WTC11 (cell line): Measurements from ENCODE around the gene CRK. TPM values are rescaled to one million over a fixed set of nuclear protein-coding genes. Genes with fewer than 3 reads are reported as not detected.
A peak's percentile ranks its signal among the peaks of the same experiment; 100 is the strongest.

Experiments
- ATAC-seq: fragments of 200-7000 bp; cut with Tn5 transposase; 2 replicates; pipeline ENCODE4 v1.10.0; 2021; ENCODE audit warnings: mild to moderate bottlenecking, moderate library complexity
- CTCF ChIA-PET: fragments of 300-600 bp; sonication (Branson Sonifier 250); formaldehyde crosslinking; loops from one replicate; lab custom pipeline; 2021; ENCODE audit warnings: antibody characterized with exemption; lab: Charles Lee
- POLR2A ChIA-PET: fragments of 350-600 bp; sonication (Branson Sonifier 250); formaldehyde crosslinking; loops from one replicate; lab custom pipeline; 2021; ENCODE audit warnings: antibody characterized with exemption; lab: Charles Lee
- DNase-seq: peaks from one replicate; pipeline ENCODE4 v3.0.0; 2021; ENCODE audit warnings: low spot score
- H3K27ac Mint-ChIP-seq: 2 replicates; pipeline ENCODE4 v1.8.0; 2021; ENCODE audit warnings: mixed read lengths
- H3K27me3 Mint-ChIP-seq: 2 replicates; pipeline ENCODE4 v1.8.0; 2021; ENCODE audit warnings: low read depth, mild to moderate bottlenecking, moderate library complexity, mixed read lengths
- H3K36me3 Mint-ChIP-seq: 2 replicates; pipeline ENCODE4 v1.8.0; 2021; ENCODE audit warnings: mixed read lengths
- H3K4me1 Mint-ChIP-seq: 2 replicates; pipeline ENCODE4 v1.8.0; 2022; ENCODE audit warnings: mixed read lengths
- H3K4me3 Mint-ChIP-seq: 2 replicates; pipeline ENCODE4 v1.8.0; 2021; ENCODE audit warnings: mild to moderate bottlenecking, moderate library complexity, mixed read lengths
- H3K9me3 Mint-ChIP-seq: 2 replicates; pipeline ENCODE4 v1.8.0; 2021; ENCODE audit warnings: mixed read lengths
- CREB1 ChIP-seq: sonication (generic); formaldehyde crosslinking; IDR thresholded peaks from 2 replicates; pipeline ENCODE4 v1.8.0; 2023; ENCODE audit warnings: mild to moderate bottlenecking, missing genetic modification reagents
- GTF2I ChIP-seq: fragments of 250-450 bp; sonication (Bioruptor Pico); conservative IDR thresholded peaks from 2 replicates; pipeline ENCODE4 v1.4.0; 2021; ENCODE audit warnings: mild to moderate bottlenecking
- NFYB ChIP-seq: sonication (generic); formaldehyde crosslinking; conservative IDR thresholded peaks from 2 replicates; pipeline ENCODE4 v1.8.0; 2022; ENCODE audit warnings: low read depth, missing genetic modification reagents
- NR2C2 ChIP-seq: sonication (generic); formaldehyde crosslinking; IDR thresholded peaks from 2 replicates; pipeline ENCODE4 v1.8.0; 2022; ENCODE audit warnings: mild to moderate bottlenecking, missing genetic modification reagents
- OVOL2 ChIP-seq: fragments of 250-450 bp; sonication (Bioruptor Pico); IDR thresholded peaks from 2 replicates; pipeline ENCODE4 v1.9.0; 2021; ENCODE audit warnings: mild to moderate bottlenecking, borderline replicate concordance
- TCF7 ChIP-seq: sonication (generic); formaldehyde crosslinking; IDR thresholded peaks from 2 replicates; pipeline ENCODE4 v1.8.0; 2022; ENCODE audit warnings: mild to moderate bottlenecking, low read depth, missing genetic modification reagents, moderate library complexity
- TEAD1 ChIP-seq: sonication (generic); formaldehyde crosslinking; IDR thresholded peaks from 2 replicates; pipeline ENCODE4 v1.8.0; 2022; ENCODE audit warnings: mild to moderate bottlenecking, missing genetic modification reagents
- TP53 ChIP-seq: sonication (generic); formaldehyde crosslinking; IDR thresholded peaks from 2 replicates; pipeline ENCODE4 v1.8.1; 2023; ENCODE audit warnings: mild to moderate bottlenecking, missing genetic modification reagents
- ZBTB21 ChIP-seq: sonication (generic); formaldehyde crosslinking; IDR thresholded peaks from 2 replicates; pipeline ENCODE4 v1.8.1; 2023; ENCODE audit warnings: mild to moderate bottlenecking, missing genetic modification reagents, borderline replicate concordance
- ZNF138 ChIP-seq: sonication (generic); formaldehyde crosslinking; conservative IDR thresholded peaks from 2 replicates; pipeline ENCODE4 v1.8.1; 2022; ENCODE audit warnings: mild to moderate bottlenecking, moderate library complexity, missing genetic modification reagents
- ZNF219 ChIP-seq: sonication (generic); formaldehyde crosslinking; IDR thresholded peaks from 2 replicates; pipeline ENCODE4 v1.8.0; 2023; ENCODE audit warnings: missing genetic modification reagents, mild to moderate bottlenecking, borderline replicate concordance
- ZNF317 ChIP-seq: sonication (generic); formaldehyde crosslinking; IDR thresholded peaks from 2 replicates; pipeline ENCODE4 v1.8.1; 2023; ENCODE audit warnings: low read depth, mild to moderate bottlenecking, moderate library complexity, missing genetic modification reagents, borderline replicate concordance
- ZNF423 ChIP-seq: fragments of 250-450 bp; sonication (Bioruptor Pico); IDR thresholded peaks from 2 replicates; pipeline ENCODE4 v2.1.2; 2022; ENCODE audit warnings: mild to moderate bottlenecking, moderate library complexity
- total RNA-seq: library from RNA; stranded (reverse); gene quantifications from 3 replicates; pipeline ENCODE4 v1.2.3, GENCODE V29; 2021
- TF ChIP-seq, protein P1 (sequence below): sonication (generic); formaldehyde crosslinking; IDR thresholded peaks from 2 replicates; pipeline ENCODE4 v1.8.1; 2023; ENCODE audit warnings: mild to moderate bottlenecking, moderate library complexity, missing genetic modification reagents
- TF ChIP-seq, protein P2 (sequence below): sonication (generic); formaldehyde crosslinking; IDR thresholded peaks from 2 replicates; pipeline ENCODE4 v1.8.1; 2023; ENCODE audit warnings: mild to moderate bottlenecking, missing genetic modification reagents
- TF ChIP-seq, protein P3 (sequence below): sonication (generic); formaldehyde crosslinking; IDR thresholded peaks from 2 replicates; pipeline ENCODE4 v1.8.1; 2022; ENCODE audit warnings: mild to moderate bottlenecking, moderate library complexity, missing genetic modification reagents
- TF ChIP-seq, protein P4 (sequence below): sonication (generic); formaldehyde crosslinking; IDR thresholded peaks from 2 replicates; pipeline ENCODE4 v1.8.0; 2022; ENCODE audit warnings: mild to moderate bottlenecking, missing genetic modification reagents
- TF ChIP-seq, protein P5 (sequence below): sonication (generic); formaldehyde crosslinking; IDR thresholded peaks from 2 replicates; pipeline ENCODE4 v1.8.1; 2022; ENCODE audit warnings: mild to moderate bottlenecking, missing genetic modification reagents, moderate library complexity, borderline replicate concordance
- TF ChIP-seq, protein P6 (sequence below): fragments of 250-450 bp; sonication (Bioruptor Pico); IDR thresholded peaks from 2 replicates; pipeline ENCODE4 v1.9.0; 2021; ENCODE audit warnings: mild to moderate bottlenecking, borderline replicate concordance
- TF ChIP-seq, protein P7 (sequence below): sonication (generic); formaldehyde crosslinking; IDR thresholded peaks from 2 replicates; pipeline ENCODE4 v1.8.1; 2022; ENCODE audit warnings: low read depth, mild to moderate bottlenecking, moderate library complexity, missing genetic modification reagents, borderline replicate concordance

The CRK gene
- total RNA-seq, 1 experiment from 2014 or later, result 45.2 TPM

DNA sequence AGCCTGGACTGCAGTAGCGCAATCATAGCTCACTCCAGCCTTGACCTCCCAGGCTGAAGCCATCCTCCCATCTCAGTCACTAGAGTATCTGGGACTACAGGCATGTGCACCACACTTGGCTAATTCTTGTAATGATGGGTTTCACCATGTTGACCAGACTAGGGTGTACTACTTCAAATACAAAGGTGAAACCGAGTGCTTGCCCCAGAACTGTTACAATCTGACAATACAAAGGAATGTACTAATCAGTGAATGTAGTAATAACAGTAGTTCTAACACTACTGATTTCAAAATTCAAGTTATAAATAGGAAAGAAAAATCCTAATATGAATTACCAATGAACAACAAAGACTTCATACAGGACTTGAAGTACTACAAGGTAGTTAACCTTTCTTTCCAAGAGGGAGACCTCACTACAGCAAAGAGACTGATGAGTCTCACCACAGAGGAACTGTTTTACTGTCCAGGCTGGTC lies 24.4 kb downstream of the CRK start:
- Mint-ChIP-seq H3K9me3 (no peaks in the 10 kb centered on the region), H3K4me1 (peaks cover 5% of the 10 kb centered on the region; the same call in 1 of the 2 replicates), H3K36me3 (peaks cover 65% of the 10 kb centered on the region), H3K27ac (peak overlapping the region; percentile 71), H3K27me3 (no peaks in the 10 kb centered on the region), H3K4me3 (no peak overlapping the region)
- DNase-seq (no peak), ATAC-seq (no peak)
- TF ChIP-seq TCF7 (CRISPR knock-in tag) (no peak), TEAD1 (no peak), GTF2I (no peak), OVOL2 (no peak), ZNF219 (no peak), ZNF317 (CRISPR knock-in tag) (no peak), ZBTB21 (CRISPR knock-in tag) (no peak), CREB1 (CRISPR knock-in tag) (no peak), ZNF138 (no peak), ZNF423 (CRISPR knock-in tag) (no peak), NR2C2 (CRISPR knock-in tag) (no peak), TP53 (CRISPR knock-in tag) (no peak), NFYB (CRISPR knock-in tag) (no peak)
- TF ChIP-seq, protein P1, sequence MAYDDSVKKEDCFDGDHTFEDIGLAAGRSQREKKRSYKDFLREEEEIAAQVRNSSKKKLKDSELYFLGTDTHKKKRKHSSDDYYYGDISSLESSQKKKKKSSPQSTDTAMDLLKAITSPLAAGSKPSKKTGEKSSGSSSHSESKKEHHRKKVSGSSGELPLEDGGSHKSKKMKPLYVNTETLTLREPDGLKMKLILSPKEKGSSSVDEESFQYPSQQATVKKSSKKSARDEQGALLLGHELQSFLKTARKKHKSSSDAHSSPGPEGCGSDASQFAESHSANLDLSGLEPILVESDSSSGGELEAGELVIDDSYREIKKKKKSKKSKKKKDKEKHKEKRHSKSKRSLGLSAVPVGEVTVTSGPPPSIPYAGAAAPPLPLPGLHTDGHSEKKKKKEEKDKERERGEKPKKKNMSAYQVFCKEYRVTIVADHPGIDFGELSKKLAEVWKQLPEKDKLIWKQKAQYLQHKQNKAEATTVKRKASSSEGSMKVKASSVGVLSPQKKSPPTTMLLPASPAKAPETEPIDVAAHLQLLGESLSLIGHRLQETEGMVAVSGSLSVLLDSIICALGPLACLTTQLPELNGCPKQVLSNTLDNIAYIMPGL (CRISPR knock-in tag), result no peak
- TF ChIP-seq, protein P2, sequence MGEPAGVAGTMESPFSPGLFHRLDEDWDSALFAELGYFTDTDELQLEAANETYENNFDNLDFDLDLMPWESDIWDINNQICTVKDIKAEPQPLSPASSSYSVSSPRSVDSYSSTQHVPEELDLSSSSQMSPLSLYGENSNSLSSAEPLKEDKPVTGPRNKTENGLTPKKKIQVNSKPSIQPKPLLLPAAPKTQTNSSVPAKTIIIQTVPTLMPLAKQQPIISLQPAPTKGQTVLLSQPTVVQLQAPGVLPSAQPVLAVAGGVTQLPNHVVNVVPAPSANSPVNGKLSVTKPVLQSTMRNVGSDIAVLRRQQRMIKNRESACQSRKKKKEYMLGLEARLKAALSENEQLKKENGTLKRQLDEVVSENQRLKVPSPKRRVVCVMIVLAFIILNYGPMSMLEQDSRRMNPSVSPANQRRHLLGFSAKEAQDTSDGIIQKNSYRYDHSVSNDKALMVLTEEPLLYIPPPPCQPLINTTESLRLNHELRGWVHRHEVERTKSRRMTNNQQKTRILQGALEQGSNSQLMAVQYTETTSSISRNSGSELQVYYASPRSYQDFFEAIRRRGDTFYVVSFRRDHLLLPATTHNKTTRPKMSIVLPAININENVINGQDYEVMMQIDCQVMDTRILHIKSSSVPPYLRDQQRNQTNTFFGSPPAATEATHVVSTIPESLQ (CRISPR knock-in tag), result no peak
- TF ChIP-seq, protein P3, sequence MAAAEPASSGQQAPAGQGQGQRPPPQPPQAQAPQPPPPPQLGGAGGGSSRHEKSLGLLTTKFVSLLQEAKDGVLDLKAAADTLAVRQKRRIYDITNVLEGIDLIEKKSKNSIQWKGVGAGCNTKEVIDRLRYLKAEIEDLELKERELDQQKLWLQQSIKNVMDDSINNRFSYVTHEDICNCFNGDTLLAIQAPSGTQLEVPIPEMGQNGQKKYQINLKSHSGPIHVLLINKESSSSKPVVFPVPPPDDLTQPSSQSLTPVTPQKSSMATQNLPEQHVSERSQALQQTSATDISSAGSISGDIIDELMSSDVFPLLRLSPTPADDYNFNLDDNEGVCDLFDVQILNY (CRISPR knock-in tag), result no peak
- TF ChIP-seq, protein P4, sequence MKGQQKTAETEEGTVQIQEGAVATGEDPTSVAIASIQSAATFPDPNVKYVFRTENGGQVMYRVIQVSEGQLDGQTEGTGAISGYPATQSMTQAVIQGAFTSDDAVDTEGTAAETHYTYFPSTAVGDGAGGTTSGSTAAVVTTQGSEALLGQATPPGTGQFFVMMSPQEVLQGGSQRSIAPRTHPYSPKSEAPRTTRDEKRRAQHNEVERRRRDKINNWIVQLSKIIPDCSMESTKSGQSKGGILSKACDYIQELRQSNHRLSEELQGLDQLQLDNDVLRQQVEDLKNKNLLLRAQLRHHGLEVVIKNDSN, result no peak
- TF ChIP-seq, protein P5, sequence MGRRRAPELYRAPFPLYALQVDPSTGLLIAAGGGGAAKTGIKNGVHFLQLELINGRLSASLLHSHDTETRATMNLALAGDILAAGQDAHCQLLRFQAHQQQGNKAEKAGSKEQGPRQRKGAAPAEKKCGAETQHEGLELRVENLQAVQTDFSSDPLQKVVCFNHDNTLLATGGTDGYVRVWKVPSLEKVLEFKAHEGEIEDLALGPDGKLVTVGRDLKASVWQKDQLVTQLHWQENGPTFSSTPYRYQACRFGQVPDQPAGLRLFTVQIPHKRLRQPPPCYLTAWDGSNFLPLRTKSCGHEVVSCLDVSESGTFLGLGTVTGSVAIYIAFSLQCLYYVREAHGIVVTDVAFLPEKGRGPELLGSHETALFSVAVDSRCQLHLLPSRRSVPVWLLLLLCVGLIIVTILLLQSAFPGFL (CRISPR knock-in tag), result no peak
- TF ChIP-seq, protein P6, sequence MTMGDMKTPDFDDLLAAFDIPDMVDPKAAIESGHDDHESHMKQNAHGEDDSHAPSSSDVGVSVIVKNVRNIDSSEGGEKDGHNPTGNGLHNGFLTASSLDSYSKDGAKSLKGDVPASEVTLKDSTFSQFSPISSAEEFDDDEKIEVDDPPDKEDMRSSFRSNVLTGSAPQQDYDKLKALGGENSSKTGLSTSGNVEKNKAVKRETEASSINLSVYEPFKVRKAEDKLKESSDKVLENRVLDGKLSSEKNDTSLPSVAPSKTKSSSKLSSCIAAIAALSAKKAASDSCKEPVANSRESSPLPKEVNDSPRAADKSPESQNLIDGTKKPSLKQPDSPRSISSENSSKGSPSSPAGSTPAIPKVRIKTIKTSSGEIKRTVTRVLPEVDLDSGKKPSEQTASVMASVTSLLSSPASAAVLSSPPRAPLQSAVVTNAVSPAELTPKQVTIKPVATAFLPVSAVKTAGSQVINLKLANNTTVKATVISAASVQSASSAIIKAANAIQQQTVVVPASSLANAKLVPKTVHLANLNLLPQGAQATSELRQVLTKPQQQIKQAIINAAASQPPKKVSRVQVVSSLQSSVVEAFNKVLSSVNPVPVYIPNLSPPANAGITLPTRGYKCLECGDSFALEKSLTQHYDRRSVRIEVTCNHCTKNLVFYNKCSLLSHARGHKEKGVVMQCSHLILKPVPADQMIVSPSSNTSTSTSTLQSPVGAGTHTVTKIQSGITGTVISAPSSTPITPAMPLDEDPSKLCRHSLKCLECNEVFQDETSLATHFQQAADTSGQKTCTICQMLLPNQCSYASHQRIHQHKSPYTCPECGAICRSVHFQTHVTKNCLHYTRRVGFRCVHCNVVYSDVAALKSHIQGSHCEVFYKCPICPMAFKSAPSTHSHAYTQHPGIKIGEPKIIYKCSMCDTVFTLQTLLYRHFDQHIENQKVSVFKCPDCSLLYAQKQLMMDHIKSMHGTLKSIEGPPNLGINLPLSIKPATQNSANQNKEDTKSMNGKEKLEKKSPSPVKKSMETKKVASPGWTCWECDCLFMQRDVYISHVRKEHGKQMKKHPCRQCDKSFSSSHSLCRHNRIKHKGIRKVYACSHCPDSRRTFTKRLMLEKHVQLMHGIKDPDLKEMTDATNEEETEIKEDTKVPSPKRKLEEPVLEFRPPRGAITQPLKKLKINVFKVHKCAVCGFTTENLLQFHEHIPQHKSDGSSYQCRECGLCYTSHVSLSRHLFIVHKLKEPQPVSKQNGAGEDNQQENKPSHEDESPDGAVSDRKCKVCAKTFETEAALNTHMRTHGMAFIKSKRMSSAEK (CRISPR knock-in tag), result no peak
- TF ChIP-seq, protein P7, sequence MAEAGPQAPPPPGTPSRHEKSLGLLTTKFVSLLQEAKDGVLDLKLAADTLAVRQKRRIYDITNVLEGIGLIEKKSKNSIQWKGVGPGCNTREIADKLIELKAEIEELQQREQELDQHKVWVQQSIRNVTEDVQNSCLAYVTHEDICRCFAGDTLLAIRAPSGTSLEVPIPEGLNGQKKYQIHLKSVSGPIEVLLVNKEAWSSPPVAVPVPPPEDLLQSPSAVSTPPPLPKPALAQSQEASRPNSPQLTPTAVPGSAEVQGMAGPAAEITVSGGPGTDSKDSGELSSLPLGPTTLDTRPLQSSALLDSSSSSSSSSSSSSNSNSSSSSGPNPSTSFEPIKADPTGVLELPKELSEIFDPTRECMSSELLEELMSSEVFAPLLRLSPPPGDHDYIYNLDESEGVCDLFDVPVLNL (CRISPR knock-in tag), result no peak
- ChIA-PET CTCF (no interaction called here), POLR2A (no interaction called here)
